ENCODE results near the gene PMS1. TPM values are rescaled to one million over a fixed set of nuclear protein-coding genes. Genes with fewer than 3 reads are reported as not detected.

PMS1 gene
- polyA plus RNA-seq, 1 donor (not counting 4 experiments of a cell fraction or from before 2014, with no cell fraction given) = 14.8 TPM

DNA sequence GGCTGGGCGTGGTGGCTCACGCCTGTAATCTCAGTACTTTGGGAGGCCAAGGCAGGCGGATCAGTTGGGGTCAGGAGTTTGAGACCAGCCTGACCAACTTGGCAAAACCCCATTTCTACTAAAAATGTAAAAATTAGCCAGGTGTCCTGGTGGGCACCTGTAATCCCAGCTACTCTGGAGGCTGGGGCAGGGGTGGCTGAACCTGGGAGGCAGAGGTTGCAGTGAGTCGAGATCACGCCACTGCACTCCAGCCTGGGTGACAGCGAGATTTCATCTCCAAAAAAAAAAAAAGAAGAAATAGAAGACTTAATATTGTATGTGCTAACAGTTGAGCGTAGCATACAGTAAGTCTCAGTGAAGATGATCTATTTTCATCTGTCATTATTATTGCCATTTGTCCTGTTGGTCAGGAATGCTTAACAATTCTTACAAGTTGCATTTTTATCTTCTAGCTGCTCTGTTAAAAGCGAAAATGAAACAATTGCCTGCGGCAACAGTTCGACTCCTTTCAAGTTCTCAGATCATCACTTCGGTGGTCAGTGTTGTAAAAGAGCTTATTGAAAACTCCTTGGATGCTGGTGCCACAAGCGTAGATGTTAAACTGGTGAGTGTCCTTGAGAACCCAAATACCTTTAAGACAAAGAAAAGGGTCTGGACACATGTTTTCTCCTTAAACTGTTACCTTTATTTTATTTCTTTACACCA, 7.2 kb downstream of the PMS1 start:
- Histone ChIP-seq H3K4me1 (ENCODE audit: control insufficient read depth, extremely low read depth, insufficient read depth, low read length) (no peaks in the 10 kb centered on the region), H3K9me3 (ENCODE audit: control insufficient read depth, low read depth, low read length) (no peaks in the 10 kb centered on the region), H3K4me2 (ENCODE audit: control insufficient read depth, extremely low read depth, insufficient read depth, low read depth, low read length) (no peak overlapping the region), H3K9ac (ENCODE audit: control insufficient read depth, extremely low read depth, insufficient read depth, low read length) (no peak overlapping the region), H2AFZ (ENCODE audit: control insufficient read depth, low read length) (no peak overlapping the region), H3K4me3 (ENCODE audit: control insufficient read depth in 2 of 3, extremely low read depth in 1 of 3, insufficient read depth in 2 of 3, low read depth in 1 of 3, low read length in 3 of 3) (no peak overlapping the region), H4K20me1 (ENCODE audit: control insufficient read depth, extremely low read depth, insufficient read depth, low read length) (no peaks in the 10 kb centered on the region), H3K36me3 (ENCODE audit: control insufficient read depth in 2 of 2, extremely low read depth in 1 of 2, insufficient read depth in 2 of 2, low read length in 2 of 2) (peaks cover 3 to 5% of the 10 kb centered on the region in 2 experiments), H3K9me1 (ENCODE audit: control insufficient read depth, extremely low read depth, insufficient read depth, low read length) (no peaks in the 10 kb centered on the region), H3K27me3 (ENCODE audit: control insufficient read depth, extremely low read depth, insufficient read depth, low read length) (no peaks in the 10 kb centered on the region), H3K79me2 (ENCODE audit: control insufficient read depth, insufficient read depth, low read length) (peaks cover 36% of the 10 kb centered on the region), H3K27ac (ENCODE audit: control insufficient read depth, insufficient read depth, low read length) (no peak overlapping the region)
- DNase-seq (ENCODE audit: low read depth, low spot score) = no peak
- FAIRE-seq = no peak
- TF ChIP-seq, protein P1, sequence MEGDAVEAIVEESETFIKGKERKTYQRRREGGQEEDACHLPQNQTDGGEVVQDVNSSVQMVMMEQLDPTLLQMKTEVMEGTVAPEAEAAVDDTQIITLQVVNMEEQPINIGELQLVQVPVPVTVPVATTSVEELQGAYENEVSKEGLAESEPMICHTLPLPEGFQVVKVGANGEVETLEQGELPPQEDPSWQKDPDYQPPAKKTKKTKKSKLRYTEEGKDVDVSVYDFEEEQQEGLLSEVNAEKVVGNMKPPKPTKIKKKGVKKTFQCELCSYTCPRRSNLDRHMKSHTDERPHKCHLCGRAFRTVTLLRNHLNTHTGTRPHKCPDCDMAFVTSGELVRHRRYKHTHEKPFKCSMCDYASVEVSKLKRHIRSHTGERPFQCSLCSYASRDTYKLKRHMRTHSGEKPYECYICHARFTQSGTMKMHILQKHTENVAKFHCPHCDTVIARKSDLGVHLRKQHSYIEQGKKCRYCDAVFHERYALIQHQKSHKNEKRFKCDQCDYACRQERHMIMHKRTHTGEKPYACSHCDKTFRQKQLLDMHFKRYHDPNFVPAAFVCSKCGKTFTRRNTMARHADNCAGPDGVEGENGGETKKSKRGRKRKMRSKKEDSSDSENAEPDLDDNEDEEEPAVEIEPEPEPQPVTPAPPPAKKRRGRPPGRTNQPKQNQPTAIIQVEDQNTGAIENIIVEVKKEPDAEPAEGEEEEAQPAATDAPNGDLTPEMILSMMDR (optimal IDR thresholded peaks at IDR 0.05 in 1 of 3, IDR thresholded peaks at IDR 0.05 in 1 of 3, conservative IDR thresholded peaks at IDR 0.05 in 1 of 3; ENCODE audit: extremely low read depth in 1 of 3, insufficient read depth in 2 of 3, low read length in 3 of 3) = no peak
- TF ChIP-seq EZH2 (IDR thresholded peaks at IDR 0.05; ENCODE audit: low read length) = no peak
- dilution Hi-C loops (cut with MboI; ENCODE audit: extremely low pct_ligation_motif_present, low sequenced_read_pairs) = no loop called here

DNA sequence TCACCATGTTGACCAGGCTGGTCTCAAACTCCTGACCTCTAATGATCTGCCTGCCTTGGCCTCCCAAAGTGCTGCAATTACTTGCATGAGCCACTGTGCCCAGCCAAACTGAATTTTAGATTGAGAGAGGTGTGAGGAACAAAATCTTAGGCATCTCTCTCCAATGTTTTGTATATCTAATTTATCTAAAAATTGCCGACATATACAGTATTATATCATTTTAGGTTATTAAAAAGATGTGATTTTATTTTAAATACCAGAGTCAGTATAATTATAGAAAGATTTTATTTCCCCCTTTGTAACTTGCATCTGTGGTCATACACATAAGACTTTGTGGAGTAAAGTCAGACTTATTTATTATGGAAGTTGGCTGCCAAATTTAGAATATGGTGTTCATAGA, 10.1 kb downstream of the PMS1 start:
- Histone ChIP-seq H3K27me3 (ENCODE audit: control insufficient read depth, extremely low read depth, insufficient read depth, low read length) (no peaks in the 10 kb centered on the region), H3K27ac (ENCODE audit: control insufficient read depth, insufficient read depth, low read length) (no peak overlapping the region), H2AFZ (ENCODE audit: control insufficient read depth, low read length) (no peak overlapping the region), H3K9me3 (ENCODE audit: control insufficient read depth, low read depth, low read length) (no peaks in the 10 kb centered on the region), H4K20me1 (ENCODE audit: control insufficient read depth, extremely low read depth, insufficient read depth, low read length) (no peaks in the 10 kb centered on the region), H3K4me1 (ENCODE audit: control insufficient read depth, extremely low read depth, insufficient read depth, low read length) (peaks cover 2% of the 10 kb centered on the region), H3K9me1 (ENCODE audit: control insufficient read depth, extremely low read depth, insufficient read depth, low read length) (no peaks in the 10 kb centered on the region), H3K79me2 (ENCODE audit: control insufficient read depth, insufficient read depth, low read length) (peaks cover 13% of the 10 kb centered on the region), H3K9ac (ENCODE audit: control insufficient read depth, extremely low read depth, insufficient read depth, low read length) (no peak overlapping the region), H3K4me2 (ENCODE audit: control insufficient read depth, extremely low read depth, insufficient read depth, low read depth, low read length) (no peak overlapping the region), H3K36me3 (ENCODE audit: control insufficient read depth in 2 of 2, extremely low read depth in 1 of 2, insufficient read depth in 2 of 2, low read length in 2 of 2) (peaks cover 5 to 12% of the 10 kb centered on the region in 2 experiments), H3K4me3 (ENCODE audit: control insufficient read depth in 2 of 3, extremely low read depth in 1 of 3, insufficient read depth in 2 of 3, low read depth in 1 of 3, low read length in 3 of 3) (no peak overlapping the region)
- no peak for TF ChIP-seq EZH2 (IDR thresholded peaks at IDR 0.05; ENCODE audit: low read length)
- TF ChIP-seq, protein P1 (optimal IDR thresholded peaks at IDR 0.05 in 1 of 3, IDR thresholded peaks at IDR 0.05 in 1 of 3, conservative IDR thresholded peaks at IDR 0.05 in 1 of 3; ENCODE audit: extremely low read depth in 1 of 3, insufficient read depth in 2 of 3, low read length in 3 of 3) = no peak
- dilution Hi-C loops (cut with MboI; ENCODE audit: extremely low pct_ligation_motif_present, low sequenced_read_pairs) = no loop called here
- FAIRE-seq (no peak), DNase-seq (ENCODE audit: low read depth, low spot score) (no peak)

Measured in keratinocyte (primary cell).